GM21526 (cell line): ENCODE measurements around the gene MYH10.

Source experiments
- ATAC-seq: cut with Tn5 transposase; IDR thresholded peaks from one replicate; pipeline ENCODE4 v1.9.1; 2021; ENCODE audit warnings: moderate library complexity; ENCODE audit not compliant: unreplicated experiment, low FRiP score

MYH10 gene

GRCh38 chr17:8649157-8650118 is 18.9 kb upstream of the MYH10 start:
- ATAC-seq = no peak

GRCh38 chr17:8647956-8648355 is 17.4 kb upstream of the MYH10 start:
- ATAC-seq = no peak

GRCh38 chr17:8647202-8647601 is 16.7 kb upstream of the MYH10 start:
- no peak for ATAC-seq

- ATAC-seq = no peak
Measured at GRCh38 chr17:8644507-8644902, 14.0 kb upstream of the MYH10 start.

GRCh38 chr17:8643855-8644506 is 13.5 kb upstream of the MYH10 start:
- no peak for ATAC-seq

GRCh38 chr17:8639709-8640108 is 9.2 kb upstream of the MYH10 start:
- no peak for ATAC-seq

- ATAC-seq = no peak
Measured at GRCh38 chr17:8632061-8632460, 1.5 kb upstream of the MYH10 start.

GRCh38 chr17:8631554-8631877 is 991 bp upstream of the MYH10 start:
- ATAC-seq = no peak

- peak; percentile 92 for ATAC-seq
Measured at GRCh38 chr17:8630802-8631553, 453 bp upstream of the MYH10 start.

- ATAC-seq = no peak
Measured at GRCh38 chr17:8629371-8630226, 926 bp downstream of the MYH10 start.

GRCh38 chr17:8628609-8629169 is 1.8 kb downstream of the MYH10 start:
- no peak for ATAC-seq

- no peak for ATAC-seq
Measured at GRCh38 chr17:8628172-8628571, 2.4 kb downstream of the MYH10 start.

- no peak for ATAC-seq
Measured at GRCh38 chr17:8623591-8623990, 6.9 kb downstream of the MYH10 start.

- no peak for ATAC-seq
Measured at GRCh38 chr17:8622191-8622590, 8.3 kb downstream of the MYH10 start.

- ATAC-seq = no peak
Measured at GRCh38 chr17:8621585-8621984, 8.9 kb downstream of the MYH10 start.

- no peak for ATAC-seq
Measured at GRCh38 chr17:8619294-8619693, 11.2 kb downstream of the MYH10 start.

GRCh38 chr17:8618825-8619224 is 11.7 kb downstream of the MYH10 start:
- ATAC-seq = no peak

- no peak for ATAC-seq
Measured at GRCh38 chr17:8614988-8615387, 15.5 kb downstream of the MYH10 start.

- ATAC-seq = no peak
Measured at GRCh38 chr17:8611619-8612298, 18.8 kb downstream of the MYH10 start.
